Measurements from ENCODE around the gene DMRTC2.

Gene DMRTC2

DNA sequence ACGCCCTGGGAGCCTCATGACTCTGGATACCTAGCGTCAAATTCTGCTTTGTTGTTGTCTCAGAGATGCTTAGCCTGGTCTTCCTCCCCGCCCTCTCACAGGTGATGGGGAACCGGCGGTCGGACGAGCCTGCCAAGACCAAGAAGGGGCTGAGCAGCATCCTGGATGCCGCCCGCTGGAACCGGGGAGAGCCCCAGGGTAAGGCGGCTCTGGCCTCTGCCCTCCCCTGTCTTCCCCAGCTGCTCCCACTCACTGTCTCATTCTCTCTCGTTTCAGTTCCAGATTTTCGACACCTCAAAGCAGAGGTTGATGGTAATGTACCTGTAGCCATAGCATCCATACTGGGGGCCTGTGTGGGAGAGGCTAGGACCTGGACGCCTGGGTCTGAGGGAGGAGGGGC lies 49.5 kb downstream of the DMRTC2 start:
- DNase-seq, result no peak

DNA sequence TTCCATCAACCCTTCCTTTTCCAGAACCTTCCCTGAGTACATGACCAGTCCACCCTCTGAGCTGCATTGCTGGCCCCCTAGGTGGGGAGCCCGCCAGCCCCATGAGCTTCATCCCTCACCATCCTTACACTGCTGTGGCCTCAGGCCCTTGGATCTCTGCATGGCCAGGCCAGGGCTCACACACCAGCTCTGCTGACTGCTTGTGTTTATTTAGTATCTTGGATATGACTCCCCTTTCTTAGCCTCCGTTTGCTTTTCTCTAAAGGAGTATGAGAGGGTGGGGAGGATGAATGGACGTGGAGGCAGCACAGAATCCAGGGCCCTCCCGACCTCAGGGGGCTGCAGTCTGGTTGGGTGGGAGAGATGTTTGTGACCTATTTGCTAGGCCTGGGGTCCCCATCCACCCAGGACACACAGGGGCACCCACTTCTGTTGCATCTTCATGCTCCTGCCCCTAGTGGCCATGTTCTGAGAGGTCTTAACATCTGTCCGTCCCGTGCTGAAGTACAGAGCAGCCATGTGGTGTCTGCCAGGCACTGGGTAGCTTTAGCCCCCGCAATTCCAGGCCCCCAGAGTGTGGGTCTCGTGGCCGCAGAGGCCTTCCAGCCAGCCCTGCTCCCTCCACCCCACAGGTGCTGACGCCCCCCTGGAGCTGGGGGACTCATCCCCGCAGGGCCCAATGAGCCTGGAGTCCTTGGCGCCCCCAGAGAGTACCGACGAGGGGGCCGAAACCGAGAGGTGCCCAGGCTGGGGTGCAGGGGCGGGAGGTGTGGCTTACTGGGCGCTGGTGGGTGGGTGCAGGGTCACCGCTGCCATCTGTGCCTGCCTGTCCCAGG lies 51.1 kb downstream of the DMRTC2 start:
- DNase-seq, result no peak

DNA sequence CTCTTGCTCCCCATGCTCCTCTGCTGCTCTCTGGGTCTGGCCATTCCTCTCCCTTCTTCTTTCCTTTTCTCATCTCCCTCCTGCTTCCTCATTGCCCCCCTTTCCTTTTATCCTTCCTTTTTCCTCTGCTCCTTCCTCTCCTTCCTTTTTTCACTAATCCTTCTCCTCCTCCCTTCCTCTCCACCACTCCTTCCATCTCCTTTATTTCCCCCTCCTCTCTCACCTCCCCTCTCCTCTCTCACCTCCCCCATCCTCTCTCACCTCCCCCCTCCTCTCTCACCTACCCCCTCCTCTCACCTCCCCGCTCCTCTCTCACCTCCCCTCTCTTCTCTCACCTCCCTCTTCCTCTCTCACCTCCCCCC lies 51.7 kb downstream of the DMRTC2 start:
- DNase-seq, result no peak

DNA sequence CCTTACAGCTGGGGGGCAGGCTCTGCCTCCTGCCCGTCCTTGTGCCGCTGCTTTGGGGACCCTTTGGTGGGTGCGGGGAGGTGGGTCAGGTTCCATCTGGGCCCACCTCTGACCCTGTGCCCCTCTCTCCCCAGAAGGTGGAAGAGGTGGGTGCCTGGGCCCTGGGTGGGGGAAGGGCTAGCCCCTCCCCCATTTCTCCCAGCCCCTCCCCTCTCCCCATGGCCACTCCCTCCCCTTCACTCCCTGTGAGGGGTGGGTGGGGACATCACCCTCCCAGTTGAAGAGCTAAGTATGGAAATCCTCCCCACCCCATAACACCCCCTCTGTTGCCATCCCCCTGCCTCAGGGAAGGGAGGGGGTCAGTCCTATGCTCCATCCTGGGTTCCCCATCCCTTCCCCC lies 52.3 kb downstream of the DMRTC2 start:
- DNase-seq, result no peak

DNA sequence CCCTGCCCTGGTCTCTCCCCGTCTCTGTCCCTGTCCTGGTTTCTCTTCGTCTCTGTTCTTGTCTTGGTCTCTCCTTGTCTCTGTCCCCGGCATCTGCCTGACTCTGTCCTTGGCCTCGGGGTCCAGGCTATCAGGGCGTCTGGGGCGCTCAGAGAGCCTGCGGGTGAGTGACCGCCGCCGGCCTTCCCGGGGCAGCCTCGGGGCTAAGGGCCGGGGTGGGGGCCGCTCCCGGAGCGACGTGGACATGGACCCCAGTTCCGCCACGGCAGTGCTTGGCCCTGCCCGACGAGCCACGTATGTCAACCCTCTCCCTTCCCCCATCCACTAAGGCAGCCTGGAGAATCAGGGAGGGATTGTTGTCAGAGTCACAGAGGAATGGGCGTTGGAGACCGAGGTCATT lies 53.0 kb downstream of the DMRTC2 start:
- DNase-seq, result no peak

DNA sequence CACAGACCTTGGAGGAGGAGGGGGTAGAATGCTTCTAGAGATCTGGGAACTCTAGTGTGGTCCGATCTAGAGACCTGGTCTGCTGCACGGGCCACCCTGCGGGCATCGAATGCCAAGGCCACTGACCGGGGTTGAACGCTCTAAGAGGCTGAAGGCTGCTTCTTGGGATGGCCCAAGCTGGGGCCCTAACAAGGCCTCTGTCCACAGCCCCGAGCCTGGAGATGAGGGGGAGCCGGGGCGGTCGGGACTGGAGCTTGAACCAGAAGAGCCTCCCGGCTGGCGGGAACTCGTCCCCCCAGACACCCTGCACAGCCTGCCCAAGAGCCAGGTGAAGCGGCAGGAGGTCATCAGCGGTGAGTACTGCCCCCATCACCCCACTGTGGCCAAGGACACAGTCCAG lies 53.4 kb downstream of the DMRTC2 start:
- no peak for DNase-seq
